ENCODE results near the gene COL18A1. TPM values are rescaled to one million over a fixed set of nuclear protein-coding genes. Genes with fewer than 3 reads are reported as not detected.

COL18A1 gene
- total RNA-seq, 1 donor from 2014 or later = 515 TPM

GRCh38 chr21:45427331-45428271 is 22.6 kb downstream of the COL18A1 start:
- no peak for TF ChIP-seq CTCF (IDR thresholded peaks at IDR 0.05)
- Mint-ChIP-seq H3K4me3 (ENCODE audit: unreplicated experiment) (no peak overlapping the region), H3K27ac (ENCODE audit: unreplicated experiment) (peak overlapping the region; percentile 76), H3K9me3 (ENCODE audit: unreplicated experiment) (no peaks in the 10 kb centered on the region), H3K36me3 (ENCODE audit: unreplicated experiment) (peaks cover 2% of the 10 kb centered on the region), H3K27me3 (ENCODE audit: unreplicated experiment) (no peaks in the 10 kb centered on the region), H3K4me1 (ENCODE audit: unreplicated experiment) (peaks cover 50% of the 10 kb centered on the region)
- DNase-seq (ENCODE audit: extremely low spot score, unreplicated experiment) = peak; percentile 91

- no peak for TF ChIP-seq CTCF (IDR thresholded peaks at IDR 0.05)
- Mint-ChIP-seq H3K27me3 (ENCODE audit: unreplicated experiment) (no peaks in the 10 kb centered on the region), H3K36me3 (ENCODE audit: unreplicated experiment) (peaks cover 2% of the 10 kb centered on the region), H3K9me3 (ENCODE audit: unreplicated experiment) (no peaks in the 10 kb centered on the region), H3K27ac (ENCODE audit: unreplicated experiment) (no peak overlapping the region), H3K4me1 (ENCODE audit: unreplicated experiment) (peaks cover 57% of the 10 kb centered on the region), H3K4me3 (ENCODE audit: unreplicated experiment) (no peak overlapping the region)
- no peak for DNase-seq (ENCODE audit: extremely low spot score, unreplicated experiment)
Measured at GRCh38 chr21:45428534-45428933, 23.6 kb downstream of the COL18A1 start.

- TF ChIP-seq CTCF (IDR thresholded peaks at IDR 0.05) = no peak
- H3K36me3 Mint-ChIP-seq (ENCODE audit: unreplicated experiment) = peaks cover 2% of the 10 kb centered on the region
- no peaks in the 10 kb centered on the region for H3K27me3 Mint-ChIP-seq (ENCODE audit: unreplicated experiment)
- no peak for DNase-seq (ENCODE audit: extremely low spot score, unreplicated experiment)
- peaks cover 67% of the 10 kb centered on the region for H3K4me1 Mint-ChIP-seq (ENCODE audit: unreplicated experiment)
- H3K4me3 Mint-ChIP-seq (ENCODE audit: unreplicated experiment) = no peak overlapping the region
- H3K9me3 Mint-ChIP-seq (ENCODE audit: unreplicated experiment) = no peaks in the 10 kb centered on the region
- H3K27ac Mint-ChIP-seq (ENCODE audit: unreplicated experiment) = peak overlapping the region; percentile 27
Measured at GRCh38 chr21:45429221-45430175, 24.5 kb downstream of the COL18A1 start.

- TF ChIP-seq CTCF (IDR thresholded peaks at IDR 0.05) = no peak
- H3K27ac Mint-ChIP-seq (ENCODE audit: unreplicated experiment) = peak overlapping the region; percentile 62
- no peaks in the 10 kb centered on the region for H3K27me3 Mint-ChIP-seq (ENCODE audit: unreplicated experiment)
- H3K4me1 Mint-ChIP-seq (ENCODE audit: unreplicated experiment) = peaks cover 74% of the 10 kb centered on the region
- H3K9me3 Mint-ChIP-seq (ENCODE audit: unreplicated experiment) = no peaks in the 10 kb centered on the region
- peak overlapping the region; percentile 14 for H3K4me3 Mint-ChIP-seq (ENCODE audit: unreplicated experiment)
- DNase-seq (ENCODE audit: extremely low spot score, unreplicated experiment) = no peak
- peaks cover 2% of the 10 kb centered on the region for H3K36me3 Mint-ChIP-seq (ENCODE audit: unreplicated experiment)
Measured at GRCh38 chr21:45430521-45431501, 25.8 kb downstream of the COL18A1 start.

All from osteocyte (in vitro differentiated cells).